ENCODE data around the gene TEX2. TPM values are rescaled to one million over a fixed set of nuclear protein-coding genes. Genes with fewer than 3 reads are reported as not detected.

TEX2 gene
- total RNA-seq, 1 experiment from 2014 or later: 27.9 TPM

DNA sequence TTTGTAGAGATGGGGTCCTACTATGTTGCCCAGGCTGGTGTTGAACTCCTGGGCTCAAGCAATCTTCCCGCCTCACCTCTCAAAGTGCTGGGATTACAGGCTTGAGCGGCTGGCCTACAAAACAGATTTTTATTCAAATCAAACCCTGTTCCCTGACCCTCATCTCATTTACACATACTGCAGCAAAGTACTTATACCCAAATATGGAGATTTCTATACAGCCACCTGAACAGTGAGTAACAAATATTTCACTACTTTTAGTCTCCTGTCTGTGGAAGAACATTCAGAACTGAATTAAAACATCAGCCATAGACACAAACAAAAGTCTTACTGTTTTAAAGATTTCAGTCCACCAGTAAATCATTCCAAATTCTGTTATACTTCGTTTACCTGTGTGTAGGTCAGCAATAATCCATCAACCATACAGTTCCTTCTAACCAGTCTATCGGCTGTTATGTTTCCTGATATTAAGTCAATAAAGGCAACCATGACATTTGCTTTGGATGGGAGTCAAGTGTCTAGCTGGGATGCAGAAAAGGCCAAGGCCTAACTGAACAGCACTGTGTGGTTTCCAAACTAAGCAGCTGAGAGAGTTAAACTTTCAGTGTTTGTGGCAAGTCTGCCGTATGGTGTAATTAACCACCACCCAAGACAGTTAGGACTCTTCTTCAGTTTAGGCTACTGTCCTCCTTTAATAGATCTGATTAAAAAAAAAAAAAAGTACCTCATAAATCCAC is 155.4 kb downstream of the TEX2 start:
- Histone ChIP-seq H3K36me3 (ENCODE audit: low read depth) (no peaks in the 10 kb centered on the region), H3F3A (ENCODE audit: insufficient read depth, low read depth) (peaks cover 28% of the 10 kb centered on the region; the same call in 1 of the 2 replicates), H3K4me2 (no peak overlapping the region), H4K20me1 (ENCODE audit: insufficient read depth) (no peaks in the 10 kb centered on the region; the same call in 1 of the 2 replicates), H3K79me2 (ENCODE audit: low read depth) (peaks cover 65% of the 10 kb centered on the region), H3K27me3 (ENCODE audit: insufficient read depth, low read depth) (no peaks in the 10 kb centered on the region), H3K9me3 (ENCODE audit: insufficient read depth, low read depth) (no peaks in the 10 kb centered on the region), H3K4me1 (replicated peaks; ENCODE audit: insufficient read depth) (peaks cover 48% of the 10 kb centered on the region), H3K27ac (0 out of 2 replicates have a peak overlapping the region, but pooled peaks have one; percentile 7), H3K9me2 (ENCODE audit: insufficient read depth) (no peaks in the 10 kb centered on the region), H2AFZ (no peak overlapping the region), H3K4me3 (no peak overlapping the region)
- ChIA-PET CTCF (no interaction called here), POLR2A (ENCODE audit: unreplicated experiment) (no interaction called here)
- TF ChIP-seq EZH2 (IDR thresholded peaks at IDR 0.05; ENCODE audit: low read depth): no peak
- TF ChIP-seq, protein P1, sequence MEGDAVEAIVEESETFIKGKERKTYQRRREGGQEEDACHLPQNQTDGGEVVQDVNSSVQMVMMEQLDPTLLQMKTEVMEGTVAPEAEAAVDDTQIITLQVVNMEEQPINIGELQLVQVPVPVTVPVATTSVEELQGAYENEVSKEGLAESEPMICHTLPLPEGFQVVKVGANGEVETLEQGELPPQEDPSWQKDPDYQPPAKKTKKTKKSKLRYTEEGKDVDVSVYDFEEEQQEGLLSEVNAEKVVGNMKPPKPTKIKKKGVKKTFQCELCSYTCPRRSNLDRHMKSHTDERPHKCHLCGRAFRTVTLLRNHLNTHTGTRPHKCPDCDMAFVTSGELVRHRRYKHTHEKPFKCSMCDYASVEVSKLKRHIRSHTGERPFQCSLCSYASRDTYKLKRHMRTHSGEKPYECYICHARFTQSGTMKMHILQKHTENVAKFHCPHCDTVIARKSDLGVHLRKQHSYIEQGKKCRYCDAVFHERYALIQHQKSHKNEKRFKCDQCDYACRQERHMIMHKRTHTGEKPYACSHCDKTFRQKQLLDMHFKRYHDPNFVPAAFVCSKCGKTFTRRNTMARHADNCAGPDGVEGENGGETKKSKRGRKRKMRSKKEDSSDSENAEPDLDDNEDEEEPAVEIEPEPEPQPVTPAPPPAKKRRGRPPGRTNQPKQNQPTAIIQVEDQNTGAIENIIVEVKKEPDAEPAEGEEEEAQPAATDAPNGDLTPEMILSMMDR (conservative IDR thresholded peaks at IDR 0.05): no peak
- intact Hi-C loops (cut with micrococcal nuclease; ENCODE audit: unreplicated experiment): no loop called here
- BruUV-seq (replicated peaks): no TSS peak
- no peak for DNase-seq

DNA sequence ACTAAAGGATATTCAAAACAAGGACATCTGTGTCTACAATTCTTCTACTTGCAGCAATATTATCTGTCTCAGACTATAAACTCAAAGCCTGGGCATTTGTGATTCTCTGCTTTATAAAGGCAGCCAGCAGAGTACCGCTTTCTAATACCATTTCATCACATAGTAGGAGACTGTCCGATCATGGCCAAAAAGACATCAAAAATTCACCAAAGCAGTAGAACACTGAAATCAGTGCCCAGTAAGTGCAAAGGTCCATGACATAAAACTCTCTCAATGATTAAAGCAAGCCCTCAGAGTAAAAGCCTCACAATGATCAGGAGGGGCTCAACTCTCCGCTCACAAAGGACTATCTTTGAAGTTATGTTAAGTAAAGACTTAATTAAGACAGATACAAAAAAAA is 156.1 kb downstream of the TEX2 start:
- no TSS peak for BruUV-seq (replicated peaks)
- H3K36me3 ChIP-seq (ENCODE audit: low read depth): no peaks in the 10 kb centered on the region
- no peaks in the 10 kb centered on the region for H3K9me2 ChIP-seq (ENCODE audit: insufficient read depth)
- TF ChIP-seq EZH2 (IDR thresholded peaks at IDR 0.05; ENCODE audit: low read depth): no peak
- TF ChIP-seq, protein P1 (conservative IDR thresholded peaks at IDR 0.05): no peak
- H3K27me3 ChIP-seq (ENCODE audit: insufficient read depth, low read depth): no peaks in the 10 kb centered on the region
- peaks cover 26% of the 10 kb centered on the region; the same call in 1 of the 2 replicates for H3F3A ChIP-seq (ENCODE audit: insufficient read depth, low read depth)
- no peaks in the 10 kb centered on the region for H3K9me3 ChIP-seq (ENCODE audit: insufficient read depth, low read depth)
- no peak for DNase-seq
- CTCF ChIA-PET: no interaction called here
- no peak overlapping the region for H3K4me2 ChIP-seq
- intact Hi-C loops (cut with micrococcal nuclease; ENCODE audit: unreplicated experiment): no loop called here
- H3K79me2 ChIP-seq (ENCODE audit: low read depth): peaks cover 61% of the 10 kb centered on the region
- H2AFZ ChIP-seq: no peak overlapping the region
- POLR2A ChIA-PET (ENCODE audit: unreplicated experiment): no interaction called here
- H3K27ac ChIP-seq: no peak overlapping the region
- no peaks in the 10 kb centered on the region; the same call in 1 of the 2 replicates for H4K20me1 ChIP-seq (ENCODE audit: insufficient read depth)
- H3K4me3 ChIP-seq: no peak overlapping the region
- H3K4me1 ChIP-seq (replicated peaks; ENCODE audit: insufficient read depth): peaks cover 48% of the 10 kb centered on the region

DNA sequence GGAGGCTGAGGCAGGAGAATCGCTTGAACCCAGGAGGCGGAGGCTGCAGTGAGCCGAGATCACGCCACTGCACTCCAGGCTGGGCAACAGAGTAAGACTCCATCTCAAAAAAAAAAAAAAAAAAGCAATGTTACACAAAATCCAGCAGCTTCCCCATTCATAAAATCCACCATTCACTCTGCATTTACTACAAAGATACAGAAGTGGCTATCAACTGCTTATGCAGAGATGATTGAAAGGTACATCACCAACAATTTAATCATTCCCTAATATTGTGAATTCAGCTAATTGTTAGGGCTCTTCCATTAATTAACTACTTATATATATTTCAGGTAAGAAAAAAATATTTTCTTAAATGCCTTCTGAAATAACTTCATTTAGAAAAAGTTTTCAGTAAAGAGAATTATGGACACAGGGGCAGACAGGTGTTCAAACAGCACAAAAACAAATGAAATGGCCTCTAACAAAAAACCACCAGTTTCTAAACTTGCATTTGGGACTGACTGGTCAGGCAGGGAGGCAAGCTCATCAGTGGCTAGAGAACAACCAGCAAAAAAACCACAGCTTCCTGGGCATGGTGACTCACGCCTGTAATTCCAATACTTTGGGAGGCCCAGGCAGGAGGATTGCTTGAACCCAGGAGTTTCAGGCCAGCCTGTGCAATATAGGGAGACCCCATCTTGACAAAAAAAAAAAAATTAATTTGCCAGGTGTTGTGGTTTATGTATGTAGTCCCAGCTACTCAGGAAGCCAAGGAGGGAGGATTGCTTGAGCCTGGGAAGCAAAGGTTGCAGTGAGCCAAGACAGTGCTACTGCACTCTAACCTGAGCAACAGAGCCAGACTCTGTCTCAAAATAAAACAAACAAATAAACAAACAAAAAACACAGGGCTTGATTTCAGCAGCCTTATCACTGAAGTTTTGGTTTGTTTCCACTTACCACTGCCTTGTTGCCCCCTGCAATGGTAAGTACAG is 159.4 kb downstream of the TEX2 start:
- CTCF ChIA-PET: interaction anchor here (0.6 kb wide), 1 partner anchor 25 kb away, joined by 3 read pairs; no protein-coding TSS in a partner anchor
- H4K20me1 ChIP-seq (ENCODE audit: insufficient read depth): no peaks in the 10 kb centered on the region; the same call in 1 of the 2 replicates
- H3K27ac ChIP-seq: peak overlapping the region; percentile 31; the same call in 1 of the 2 replicates
- H3F3A ChIP-seq (ENCODE audit: insufficient read depth, low read depth): peaks cover 19% of the 10 kb centered on the region
- intact Hi-C loops (cut with micrococcal nuclease; ENCODE audit: unreplicated experiment): no loop called here
- TF ChIP-seq EZH2 (IDR thresholded peaks at IDR 0.05; ENCODE audit: low read depth): no peak
- TF ChIP-seq, protein P1 (conservative IDR thresholded peaks at IDR 0.05): no peak
- DNase-seq: peak in 1 of 2 experiments; percentile 50
- peaks cover 42% of the 10 kb centered on the region for H3K4me1 ChIP-seq (replicated peaks; ENCODE audit: insufficient read depth)
- no peaks in the 10 kb centered on the region for H3K36me3 ChIP-seq (ENCODE audit: low read depth)
- no peaks in the 10 kb centered on the region for H3K27me3 ChIP-seq (ENCODE audit: insufficient read depth, low read depth)
- no peak overlapping the region for H2AFZ ChIP-seq
- H3K79me2 ChIP-seq (ENCODE audit: low read depth): peaks cover 54% of the 10 kb centered on the region
- H3K4me2 ChIP-seq: peak overlapping the region; percentile 11; the same call in 1 of the 2 replicates
- no peaks in the 10 kb centered on the region for H3K9me3 ChIP-seq (ENCODE audit: insufficient read depth, low read depth)
- no TSS peak for BruUV-seq (replicated peaks)
- no peak overlapping the region for H3K4me3 ChIP-seq
- POLR2A ChIA-PET (ENCODE audit: unreplicated experiment): interaction anchor here (0.7 kb wide), 1 partner anchor 75 kb away, joined by 11 read pairs; no protein-coding TSS in a partner anchor
- H3K9me2 ChIP-seq (ENCODE audit: insufficient read depth): no peaks in the 10 kb centered on the region

Data from PC-9 (cell line).